ENCODE measurements around the gene DBH.

Gene DBH

GRCh38 chr9:133666387-133666786 lies 30.2 kb downstream of the DBH start:
- no peak overlapping the region for H2AFZ ChIP-seq (ENCODE audit: low read depth, low read length)
- no peaks in the 10 kb centered on the region for H3K36me3 ChIP-seq (ENCODE audit: insufficient read depth, low read length)
- no peaks in the 10 kb centered on the region for H4K20me1 ChIP-seq (ENCODE audit: insufficient read depth, low read length)
- TF ChIP-seq EZH2 (IDR thresholded peaks at IDR 0.05; ENCODE audit: borderline replicate concordance, low read depth, low read length, severe bottlenecking) (no peak), CTCF (IDR thresholded peaks at IDR 0.05; ENCODE audit: borderline replicate concordance, extremely low read depth, low read length, poor library complexity, severe bottlenecking) (no peak)
- H3K27ac ChIP-seq (ENCODE audit: low read length): no peak overlapping the region
- no peak overlapping the region for H3K4me2 ChIP-seq (ENCODE audit: insufficient read depth, low read length)
- DNase-seq: no peak
- ATAC-seq (ENCODE audit: insufficient read depth, low read depth): no peak
- H3K4me1 ChIP-seq (ENCODE audit: insufficient read depth, low read length): no peaks in the 10 kb centered on the region
- H3K9ac ChIP-seq (ENCODE audit: low read depth, low read length): no peak overlapping the region
- no peaks in the 10 kb centered on the region for H3K27me3 ChIP-seq (ENCODE audit: insufficient read depth, low read length, poor library complexity)
- no peaks in the 10 kb centered on the region for H3K79me2 ChIP-seq (ENCODE audit: insufficient read depth, low read length)
- no peaks in the 10 kb centered on the region for H3K9me3 ChIP-seq (ENCODE audit: insufficient read depth, low read length, severe bottlenecking)
- H3K4me3 ChIP-seq (ENCODE audit: low read depth in 1 of 2, low read length in 2 of 2): no peak overlapping the region

- TF ChIP-seq CTCF (IDR thresholded peaks at IDR 0.05; ENCODE audit: borderline replicate concordance, extremely low read depth, low read length, poor library complexity, severe bottlenecking) (no peak), EZH2 (IDR thresholded peaks at IDR 0.05; ENCODE audit: borderline replicate concordance, low read depth, low read length, severe bottlenecking) (no peak)
- H3K36me3 ChIP-seq (ENCODE audit: insufficient read depth, low read length): no peaks in the 10 kb centered on the region
- H2AFZ ChIP-seq (ENCODE audit: low read depth, low read length): no peak overlapping the region
- H3K4me1 ChIP-seq (ENCODE audit: insufficient read depth, low read length): no peaks in the 10 kb centered on the region
- DNase-seq (no peak), ATAC-seq (ENCODE audit: insufficient read depth, low read depth) (no peak)
- H3K79me2 ChIP-seq (ENCODE audit: insufficient read depth, low read length): no peaks in the 10 kb centered on the region
- no peaks in the 10 kb centered on the region for H3K27me3 ChIP-seq (ENCODE audit: insufficient read depth, low read length, poor library complexity)
- H3K9ac ChIP-seq (ENCODE audit: low read depth, low read length): no peak overlapping the region
- no peaks in the 10 kb centered on the region for H4K20me1 ChIP-seq (ENCODE audit: insufficient read depth, low read length)
- H3K9me3 ChIP-seq (ENCODE audit: insufficient read depth, low read length, severe bottlenecking): no peaks in the 10 kb centered on the region
- no peak overlapping the region for H3K4me2 ChIP-seq (ENCODE audit: insufficient read depth, low read length)
- H3K27ac ChIP-seq (ENCODE audit: low read length): no peak overlapping the region
- no peak overlapping the region for H3K4me3 ChIP-seq (ENCODE audit: low read depth in 1 of 2, low read length in 2 of 2)
Observed at GRCh38 chr9:133666845-133667244, 30.7 kb downstream of the DBH start.

DNA sequence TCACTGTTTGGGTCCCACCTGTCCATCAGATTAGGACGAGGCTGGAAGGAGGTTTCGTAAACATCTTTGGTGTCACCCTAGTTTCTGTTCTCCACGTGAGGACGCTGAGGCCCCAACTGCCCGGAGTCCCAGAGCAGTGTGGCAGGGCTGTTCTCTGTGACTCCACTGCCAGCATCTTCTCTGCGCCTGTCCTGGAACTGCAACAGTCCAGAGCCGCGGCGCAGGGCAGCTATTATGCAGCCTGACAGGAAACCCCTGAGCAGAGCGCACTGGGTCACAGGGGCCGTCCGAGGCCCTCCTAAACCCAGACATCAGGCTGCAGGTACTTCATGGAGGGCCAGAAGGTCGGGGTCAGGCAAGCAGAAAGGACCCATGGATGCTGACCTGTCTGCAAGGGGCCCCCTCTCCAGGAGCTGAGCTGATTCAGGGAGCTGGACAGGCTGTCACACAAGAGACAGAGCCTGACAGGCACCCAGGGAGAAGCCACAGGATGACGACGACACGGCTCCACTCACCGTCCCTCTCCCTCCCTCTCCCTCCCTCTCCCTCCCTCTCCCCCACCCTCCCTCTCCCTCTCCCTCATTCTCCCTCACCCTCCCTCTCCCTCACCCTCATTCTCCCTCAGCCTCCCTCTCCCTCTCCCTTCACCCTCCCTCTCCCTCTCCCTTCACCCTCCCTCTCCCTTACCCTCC lies 31.7 kb downstream of the DBH start:
- ATAC-seq (ENCODE audit: insufficient read depth, low read depth) (no peak), DNase-seq (no peak)
- Histone ChIP-seq H4K20me1 (ENCODE audit: insufficient read depth, low read length) (no peaks in the 10 kb centered on the region), H3K9ac (ENCODE audit: low read depth, low read length) (no peak overlapping the region), H2AFZ (ENCODE audit: low read depth, low read length) (no peak overlapping the region), H3K79me2 (ENCODE audit: insufficient read depth, low read length) (no peaks in the 10 kb centered on the region), H3K4me1 (ENCODE audit: insufficient read depth, low read length) (no peaks in the 10 kb centered on the region), H3K27me3 (ENCODE audit: insufficient read depth, low read length, poor library complexity) (no peaks in the 10 kb centered on the region), H3K36me3 (ENCODE audit: insufficient read depth, low read length) (no peaks in the 10 kb centered on the region), H3K4me2 (ENCODE audit: insufficient read depth, low read length) (no peak overlapping the region), H3K9me3 (ENCODE audit: insufficient read depth, low read length, severe bottlenecking) (no peaks in the 10 kb centered on the region), H3K4me3 (ENCODE audit: low read depth in 1 of 2, low read length in 2 of 2) (no peak overlapping the region), H3K27ac (ENCODE audit: low read length) (no peak overlapping the region)
- no peak for TF ChIP-seq CTCF (IDR thresholded peaks at IDR 0.05; ENCODE audit: borderline replicate concordance, extremely low read depth, low read length, poor library complexity, severe bottlenecking)

Measured in DND-41 (cell line).